Suprapubic skin (tissue), 4 donors: ENCODE measurements around the gene ZIC5.

Experiments
- EP300 ChIP-seq: sonication (generic); formaldehyde crosslinking; IDR thresholded peaks from one replicate; pipeline ENCODE4 v1.6.1; 2017; ENCODE audit warnings: antibody characterized with exemption
- POLR2A ChIP-seq, 2 donors: fragments of 450-650 bp; IDR thresholded peaks; one replicate each; pipeline ENCODE4 v1.6.1; 2017; ENCODE audit warnings: antibody characterized with exemption in 2 of 2, mild to moderate bottlenecking in 2 of 2, moderate library complexity in 2 of 2
- POLR2AphosphoS5 ChIP-seq, 3 donors: sonication (generic); formaldehyde crosslinking; IDR thresholded peaks; one replicate each; pipeline ENCODE4 v1.6.1; 2017; ENCODE audit warnings: antibody characterized with exemption in 3 of 3
- TF ChIP-seq, protein P1 (sequence below), 2 donors: fragments of 200-600 bp in 1 of 2; fragments of 450-650 bp in 1 of 2; sonication (generic) in 1 of 2; IDR thresholded peaks; one replicate each; pipeline ENCODE4 v1.5.1; 2016 to 2019; ENCODE audit warnings: antibody characterized with exemption in 2 of 2, mild to moderate bottlenecking in 1 of 2, moderate library complexity in 1 of 2

DNA sequence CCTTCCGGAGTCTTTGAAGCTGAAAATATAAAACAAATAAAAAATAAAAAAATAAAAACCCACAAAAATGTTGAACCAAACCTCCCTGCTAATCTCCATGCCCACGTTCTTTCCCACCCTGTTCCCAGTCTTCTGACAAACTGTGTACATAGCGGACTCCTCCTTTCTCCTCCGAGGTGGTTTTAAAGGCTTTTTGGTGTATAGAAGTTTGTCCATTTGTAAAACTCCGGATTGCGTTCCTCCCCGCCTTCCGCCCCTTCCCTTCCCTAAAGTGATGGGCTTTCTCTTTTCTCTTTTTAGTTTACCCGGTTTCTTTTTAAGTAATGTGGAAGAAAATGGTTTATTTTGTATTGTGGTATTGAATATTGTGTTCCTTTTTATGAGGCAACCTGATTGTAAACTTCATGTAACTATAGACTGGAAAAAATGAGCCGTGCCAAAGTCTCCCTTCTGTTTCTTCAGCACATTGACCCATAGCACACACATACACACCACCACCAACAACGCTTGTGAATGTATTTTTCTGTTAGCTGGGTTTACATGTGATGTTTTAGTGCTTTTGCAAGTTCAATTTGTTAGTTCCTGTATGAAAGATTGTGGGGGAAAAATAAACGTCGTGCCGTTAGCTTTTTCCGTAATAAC, 14.4 kb upstream of the ZIC5 start:
- TF ChIP-seq, protein P1, sequence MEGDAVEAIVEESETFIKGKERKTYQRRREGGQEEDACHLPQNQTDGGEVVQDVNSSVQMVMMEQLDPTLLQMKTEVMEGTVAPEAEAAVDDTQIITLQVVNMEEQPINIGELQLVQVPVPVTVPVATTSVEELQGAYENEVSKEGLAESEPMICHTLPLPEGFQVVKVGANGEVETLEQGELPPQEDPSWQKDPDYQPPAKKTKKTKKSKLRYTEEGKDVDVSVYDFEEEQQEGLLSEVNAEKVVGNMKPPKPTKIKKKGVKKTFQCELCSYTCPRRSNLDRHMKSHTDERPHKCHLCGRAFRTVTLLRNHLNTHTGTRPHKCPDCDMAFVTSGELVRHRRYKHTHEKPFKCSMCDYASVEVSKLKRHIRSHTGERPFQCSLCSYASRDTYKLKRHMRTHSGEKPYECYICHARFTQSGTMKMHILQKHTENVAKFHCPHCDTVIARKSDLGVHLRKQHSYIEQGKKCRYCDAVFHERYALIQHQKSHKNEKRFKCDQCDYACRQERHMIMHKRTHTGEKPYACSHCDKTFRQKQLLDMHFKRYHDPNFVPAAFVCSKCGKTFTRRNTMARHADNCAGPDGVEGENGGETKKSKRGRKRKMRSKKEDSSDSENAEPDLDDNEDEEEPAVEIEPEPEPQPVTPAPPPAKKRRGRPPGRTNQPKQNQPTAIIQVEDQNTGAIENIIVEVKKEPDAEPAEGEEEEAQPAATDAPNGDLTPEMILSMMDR (IDR thresholded peaks at IDR 0.05), result no peak
- TF ChIP-seq POLR2A (IDR thresholded peaks at IDR 0.05), result no peak
- no peak for TF ChIP-seq EP300
- TF ChIP-seq POLR2AphosphoS5 (IDR thresholded peaks at IDR 0.05), result no peak
